ENCODE results near the gene NCKAP5.

NCKAP5 gene

DNA sequence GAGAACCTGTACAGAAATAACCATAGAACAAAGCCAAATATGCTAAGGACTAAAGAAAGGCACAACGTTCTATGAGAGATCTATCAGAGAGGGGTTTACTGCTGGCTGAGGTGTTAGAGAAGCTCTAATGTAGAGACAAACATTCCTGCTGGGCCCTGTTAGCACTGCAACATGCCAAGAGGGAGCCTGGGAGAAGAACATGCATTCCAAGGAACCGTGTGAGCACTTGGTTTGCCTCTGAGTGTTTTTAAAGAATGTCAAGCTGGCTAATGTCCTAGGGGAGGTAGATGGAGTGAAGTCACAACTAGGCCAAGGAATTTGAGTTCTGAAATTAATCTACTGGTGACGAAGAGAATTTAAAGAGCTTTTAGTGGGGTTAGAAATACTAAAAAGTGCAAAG lies 514.0 kb downstream of the NCKAP5 start:
- DNase-seq: no peak

- DNase-seq: no peak
Observed at GRCh38 chr2:133053541-133053940, 514.7 kb downstream of the NCKAP5 start.

DNA sequence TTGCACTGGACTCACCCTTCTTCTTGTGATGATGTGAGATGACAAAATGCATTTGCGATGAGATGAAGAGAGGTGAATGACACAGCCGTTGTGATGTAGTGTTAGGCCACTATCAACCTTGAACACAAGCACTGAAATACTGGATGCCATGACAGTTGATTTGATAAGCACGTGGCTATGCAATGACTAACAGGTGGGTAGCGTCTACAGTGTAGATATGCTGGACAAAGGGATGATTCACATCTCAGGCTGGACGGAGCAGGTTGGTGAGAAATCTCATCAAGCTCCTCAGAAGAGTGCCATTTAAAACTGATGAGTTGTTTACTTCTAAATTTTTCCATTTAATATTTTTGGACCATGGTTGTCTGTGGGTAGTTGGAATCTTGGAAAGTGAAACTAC lies 522.5 kb downstream of the NCKAP5 start:
- no peak for DNase-seq

DNA sequence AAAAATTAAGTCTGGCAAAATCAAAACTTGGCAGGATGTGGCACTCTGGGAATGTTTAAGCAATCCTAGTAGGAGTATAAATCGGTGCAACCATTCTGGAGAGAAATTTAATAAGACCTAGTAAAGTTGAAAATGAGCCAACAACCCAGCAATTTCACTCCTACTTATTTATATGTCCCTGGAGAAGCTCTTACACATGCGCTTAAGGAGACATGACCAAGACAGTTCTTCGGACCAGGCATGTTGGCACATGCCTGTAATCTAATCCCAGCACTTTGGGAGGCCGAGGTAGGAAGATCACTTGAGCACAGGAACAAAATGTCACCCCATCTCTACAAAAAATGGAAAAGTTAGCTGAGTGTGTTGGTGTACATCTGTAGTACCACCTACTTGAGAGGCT lies 523.7 kb downstream of the NCKAP5 start:
- DNase-seq: no peak

DNA sequence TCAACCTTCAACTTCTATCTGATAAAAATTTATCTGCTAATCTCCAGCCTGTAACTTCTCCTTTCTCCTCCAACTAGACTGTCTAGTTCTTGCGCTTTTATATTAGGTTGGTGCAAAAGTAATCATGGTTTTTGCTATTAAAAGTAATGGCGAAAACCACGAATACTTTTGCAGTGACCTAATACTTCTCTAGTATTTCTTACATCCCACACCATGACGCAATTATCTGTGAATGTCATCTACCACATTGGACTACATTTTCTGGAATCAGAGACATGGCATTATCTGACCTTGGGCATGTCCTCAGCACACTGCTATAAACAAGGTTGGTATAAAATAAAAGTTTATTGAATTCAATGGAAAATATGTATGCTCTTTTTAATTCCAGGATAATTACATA lies 528.1 kb downstream of the NCKAP5 start:
- DNase-seq: no peak

DNA sequence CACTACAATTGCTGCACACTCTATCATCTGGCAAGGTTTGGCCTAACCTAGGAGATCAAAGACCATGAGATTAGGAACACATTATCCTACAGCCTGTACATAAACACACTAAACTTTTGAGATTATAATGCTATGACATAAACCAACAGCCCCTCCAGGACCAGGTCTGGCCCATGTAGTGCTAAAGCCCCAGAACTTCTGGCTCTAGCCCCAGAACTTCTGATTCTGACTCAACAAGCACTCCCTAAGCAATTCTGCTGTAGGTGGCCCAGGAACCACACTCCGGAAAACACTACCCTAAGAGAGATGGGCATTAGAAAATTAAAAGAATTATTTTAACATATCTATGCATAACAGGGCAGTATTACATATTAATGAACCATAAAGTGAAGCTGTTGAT lies 528.7 kb downstream of the NCKAP5 start:
- DNase-seq: no peak

- DNase-seq: no peak
Observed at GRCh38 chr2:133026536-133027177, 541.6 kb downstream of the NCKAP5 start.

DNA sequence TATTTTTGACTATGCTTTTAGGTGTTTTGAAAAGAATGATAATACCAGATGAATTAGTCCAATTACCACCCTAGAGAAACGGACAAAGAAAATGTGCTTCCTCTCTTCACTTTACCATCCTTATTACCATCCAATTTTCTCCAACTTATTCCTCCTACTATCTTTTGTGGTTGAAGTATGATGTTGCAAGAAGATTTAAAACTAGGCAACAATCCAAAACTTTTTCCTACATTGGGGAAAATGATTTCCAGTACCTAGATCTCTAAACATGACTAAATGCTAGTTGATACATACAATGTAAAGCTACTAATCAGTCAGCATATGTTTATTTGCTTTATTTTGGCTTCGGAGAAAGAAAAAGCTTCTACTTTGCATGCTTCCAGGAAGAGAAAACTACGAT lies 543.3 kb downstream of the NCKAP5 start:
- DNase-seq: no peak

DNA sequence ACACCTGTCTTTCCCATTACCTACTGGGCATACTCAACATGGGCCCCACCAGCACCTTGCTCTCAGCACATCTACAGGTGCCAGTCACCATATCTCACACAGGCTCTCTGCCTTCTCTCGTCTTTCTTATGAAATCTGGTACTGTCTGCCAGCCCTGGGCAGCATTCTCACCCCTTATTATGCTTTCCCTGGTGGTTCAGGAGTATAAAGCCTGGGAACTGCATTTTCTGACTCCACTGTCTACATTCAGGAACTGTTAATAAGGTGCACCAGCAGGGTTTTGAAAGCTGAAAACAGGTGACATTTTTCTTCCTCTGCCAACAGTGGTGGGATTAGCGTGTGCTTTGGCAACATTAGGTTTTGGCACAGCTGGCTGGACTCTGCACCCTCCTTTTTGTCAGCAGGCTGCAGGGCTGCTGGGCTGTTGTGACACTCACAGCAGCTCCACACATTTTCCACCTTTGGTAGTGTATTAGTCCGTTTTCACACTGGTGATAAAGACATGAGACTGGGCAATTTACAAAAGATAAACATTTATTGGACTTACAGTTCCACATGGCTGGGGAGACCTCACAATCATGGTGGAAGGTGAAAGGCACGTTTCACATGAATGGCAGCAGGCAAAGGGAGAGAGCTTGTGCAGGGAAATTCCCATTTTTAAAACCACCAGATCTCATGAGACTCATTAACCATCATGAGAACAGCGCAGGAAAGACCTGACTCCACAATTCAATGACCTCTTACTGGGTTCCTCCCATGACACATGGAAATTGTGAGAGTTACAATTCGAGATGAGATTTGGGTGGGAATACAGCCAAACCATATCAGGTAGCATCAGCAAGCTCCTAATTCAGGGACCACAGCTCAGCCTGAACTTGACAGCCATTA lies 555.2 kb downstream of the NCKAP5 start:
- DNase-seq: no peak

DNA sequence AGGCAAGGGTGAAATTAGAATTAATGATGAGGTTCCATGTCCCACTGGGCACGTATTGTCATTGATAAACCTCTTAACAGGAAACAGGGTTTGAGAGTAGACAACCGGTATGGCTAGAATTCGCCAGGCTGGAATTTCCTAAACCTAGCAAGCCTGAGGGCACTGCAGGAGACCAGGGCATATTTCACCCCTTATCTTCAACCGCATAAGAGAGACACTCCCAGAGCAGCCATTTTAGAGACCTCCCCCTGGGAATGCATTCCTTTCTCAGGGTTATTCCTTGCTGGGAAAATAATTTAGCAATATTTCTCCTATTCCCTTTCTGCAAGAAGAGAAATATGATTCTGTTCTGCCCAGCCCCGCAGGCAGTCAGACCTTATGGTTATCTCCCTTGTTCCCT lies 563.6 kb downstream of the NCKAP5 start:
- DNase-seq: no peak

GRCh38 chr2:132999421-132999820 lies 568.8 kb downstream of the NCKAP5 start:
- DNase-seq: no peak

GRCh38 chr2:132998221-132998620 lies 570.0 kb downstream of the NCKAP5 start:
- no peak for DNase-seq

DNA sequence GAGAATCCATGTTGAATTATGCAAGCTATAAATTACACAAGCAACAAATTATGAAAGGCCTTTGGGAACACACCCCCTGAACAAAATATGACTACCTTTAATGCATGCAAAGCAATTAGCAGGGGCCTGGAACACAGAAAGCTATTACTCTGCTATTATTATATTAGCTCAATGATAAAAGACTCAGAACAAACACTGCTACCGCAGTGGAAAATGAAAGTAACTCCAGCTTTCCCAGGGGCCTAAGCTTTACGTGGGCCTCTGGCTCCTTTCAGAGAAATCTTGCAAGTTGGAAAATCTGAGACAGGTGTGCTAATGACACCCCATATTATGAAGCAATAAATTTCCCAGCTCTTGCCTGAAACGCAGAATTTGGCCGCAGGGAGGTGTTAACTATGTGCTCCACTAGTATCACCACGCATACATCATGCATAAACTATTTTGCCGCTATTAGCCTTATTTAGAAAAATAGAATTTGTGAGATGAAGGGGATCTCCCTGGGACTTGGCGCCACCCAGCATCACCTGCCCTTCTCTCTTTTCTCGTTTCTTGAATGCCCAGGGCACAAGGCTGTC lies 576.7 kb downstream of the NCKAP5 start:
- no peak for DNase-seq

GRCh38 chr2:132984731-132985130 lies 583.5 kb downstream of the NCKAP5 start:
- DNase-seq: no peak

- DNase-seq: no peak
Observed at GRCh38 chr2:132980304-132980703, 588.0 kb downstream of the NCKAP5 start.

- DNase-seq: no peak
Observed at GRCh38 chr2:132979339-132980093, 588.7 kb downstream of the NCKAP5 start.

- no peak for DNase-seq
Observed at GRCh38 chr2:132978840-132979239, 589.4 kb downstream of the NCKAP5 start.

DNA sequence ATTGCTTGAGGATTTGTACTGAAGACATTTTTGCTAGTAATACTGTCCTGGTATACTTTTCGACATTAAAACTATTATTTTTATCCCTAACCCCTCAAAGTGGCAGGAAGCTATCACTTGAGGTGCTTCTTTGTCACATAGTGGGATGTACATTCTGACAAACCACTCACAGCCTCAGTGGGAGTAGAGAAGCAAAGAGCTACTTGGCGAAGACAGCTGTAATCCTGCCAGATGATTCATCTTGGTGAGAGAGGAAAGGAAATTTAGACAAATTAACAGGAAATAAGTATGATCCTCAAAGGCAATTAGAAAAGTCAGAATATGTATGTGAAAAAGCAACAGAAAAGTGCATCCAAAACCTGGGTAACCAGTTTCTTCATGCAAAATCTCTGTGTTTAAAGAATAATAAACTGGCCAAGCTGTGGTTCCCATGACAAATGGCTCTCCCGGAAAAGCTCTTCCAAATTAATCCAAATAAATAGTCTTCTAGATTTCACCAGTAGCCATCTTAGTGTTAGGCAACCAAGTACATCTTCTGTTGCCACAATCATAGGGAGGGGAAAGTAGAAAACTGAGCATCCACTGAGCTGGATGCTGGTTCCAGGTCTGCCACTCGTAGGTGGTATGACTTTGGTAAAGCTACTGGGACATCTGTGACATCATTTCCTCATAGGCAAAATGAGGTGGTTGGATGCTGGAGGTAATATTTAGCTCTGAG lies 590.3 kb downstream of the NCKAP5 start:
- no peak for DNase-seq

- no peak for DNase-seq
Observed at GRCh38 chr2:132975193-132976105, 592.8 kb downstream of the NCKAP5 start.

DNA sequence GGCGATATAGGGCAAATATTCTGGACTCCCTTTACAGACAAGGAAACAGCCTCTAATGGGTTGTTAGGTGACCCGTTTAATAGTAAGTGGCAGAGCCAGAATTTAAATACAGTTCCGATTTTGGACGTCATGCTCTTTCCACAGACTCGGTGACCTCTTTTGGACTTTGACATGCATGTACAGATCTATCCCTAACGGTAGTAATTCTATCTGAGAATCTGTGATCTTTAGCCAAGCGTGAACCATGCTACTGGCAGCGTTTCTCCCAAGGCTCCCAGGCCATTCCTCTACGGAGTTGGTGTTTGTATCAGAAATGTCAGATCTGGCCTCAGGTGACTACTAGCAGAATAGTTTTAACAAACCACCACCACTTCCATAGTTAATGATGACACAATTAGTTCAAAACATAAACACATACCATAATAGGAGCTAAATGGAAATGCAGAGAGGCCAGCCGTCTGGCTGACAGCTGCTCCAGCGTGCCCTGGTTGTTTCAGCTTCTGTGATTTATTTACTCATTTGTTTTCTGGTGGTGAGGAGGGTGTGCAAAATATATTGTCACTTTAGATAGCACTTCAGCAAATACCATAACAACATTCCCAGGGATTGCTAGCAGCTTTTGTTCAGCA lies 593.7 kb downstream of the NCKAP5 start:
- no peak for DNase-seq

All from activated CD4-positive, CD25-positive, alpha-beta regulatory T cell treated with anti-CD3 and anti-CD28 coated beads, Interleukin-2, amount 50 U/mL, for 72 hours (primary cell).